Measurements from ENCODE around the gene ERP44. TPM values are rescaled to one million over a fixed set of nuclear protein-coding genes. Genes with fewer than 3 reads are reported as not detected.

ERP44 gene
- total RNA-seq, 5 donors from 2014 or later (not counting 1 experiment from before 2014, with no cell fraction given), result 11.3 to 15.1 (median 12.5) TPM

GRCh38 chr9:100038472-100038871 is 60.3 kb downstream of the ERP44 start:
- Mint-ChIP-seq H3K4me1 (peaks cover 55 to 73% (median 58%) of the 10 kb centered on the region in 3 donors), H3K27me3 (no peaks in the 10 kb centered on the region), H3K9me3 (peaks cover 9 to 30% (median 22%) of the 10 kb centered on the region in 3 donors), H3K36me3 (peaks cover 74% of the 10 kb centered on the region), H3K4me3 (no peak overlapping the region), H3K27ac (no peak overlapping the region)
- Histone ChIP-seq H3K4me3 (ENCODE audit: control insufficient read depth in 1 of 2, extremely low read depth in 1 of 2, low read length in 1 of 2) (no peak overlapping the region), H3K36me3 (ENCODE audit: control insufficient read depth in 2 of 2, extremely low read depth in 1 of 2, insufficient read depth in 1 of 2, low read length in 1 of 2) (peaks cover 6 to 7% of the 10 kb centered on the region in 2 donors), H3K9me3 (peaks cover 4% of the 10 kb centered on the region), H3K27ac (ENCODE audit: low read length) (no peak overlapping the region), H3K27me3 (replicated peaks in 1 of 2; ENCODE audit: control insufficient read depth in 2 of 2, extremely low read depth in 1 of 2, insufficient read depth in 2 of 2, low read length in 1 of 2) (no peaks in the 10 kb centered on the region), H3K4me1 (ENCODE audit: control insufficient read depth in 1 of 2, extremely low read depth in 1 of 2, insufficient read depth in 2 of 2, low read length in 2 of 2) (peaks cover 0 to 2% of the 10 kb centered on the region in 2 experiments)
- ChIA-PET CTCF (no interaction called here), POLR2A (no interaction called here)
- DNase-seq (no peak), ATAC-seq (replicated peaks in 1 of 4) (no peak)
- no CpG with 5 or more reads among the region's 1 CpG for WGBS (ENCODE audit: insufficient coverage)

GRCh38 chr9:100033877-100034551 is 64.8 kb downstream of the ERP44 start:
- Histone ChIP-seq H3K27me3 (replicated peaks in 1 of 2; ENCODE audit: control insufficient read depth in 2 of 2, extremely low read depth in 1 of 2, insufficient read depth in 2 of 2, low read length in 1 of 2) (no peaks in the 10 kb centered on the region), H3K9me3 (peaks cover 4% of the 10 kb centered on the region), H3K36me3 (ENCODE audit: control insufficient read depth in 2 of 2, extremely low read depth in 1 of 2, insufficient read depth in 1 of 2, low read length in 1 of 2) (peaks cover 0 to 9% of the 10 kb centered on the region in 2 donors), H3K27ac (ENCODE audit: low read length) (no peak overlapping the region), H3K4me1 (ENCODE audit: control insufficient read depth in 1 of 2, extremely low read depth in 1 of 2, insufficient read depth in 2 of 2, low read length in 2 of 2) (peaks cover 0 to 2% of the 10 kb centered on the region in 2 experiments), H3K4me3 (ENCODE audit: control insufficient read depth in 1 of 2, extremely low read depth in 1 of 2, low read length in 1 of 2) (no peak overlapping the region)
- no CpG with 5 or more reads among the region's 3 CpGs for WGBS (ENCODE audit: insufficient coverage)
- ChIA-PET CTCF (no interaction called here), POLR2A (no interaction called here)
- H3K27me3 Mint-ChIP-seq, result no peaks in the 10 kb centered on the region
- peaks cover 39 to 58% (median 39%) of the 10 kb centered on the region in 3 donors for H3K4me1 Mint-ChIP-seq
- ATAC-seq (replicated peaks in 1 of 4), result no peak
- H3K27ac Mint-ChIP-seq, result no peak overlapping the region
- peaks cover 4 to 10% (median 8%) of the 10 kb centered on the region in 3 donors for H3K9me3 Mint-ChIP-seq
- DNase-seq, result no peak
- H3K36me3 Mint-ChIP-seq, result peaks cover 49% of the 10 kb centered on the region
- no peak overlapping the region for H3K4me3 Mint-ChIP-seq

GRCh38 chr9:100030548-100030947 is 68.3 kb downstream of the ERP44 start:
- H3K36me3 Mint-ChIP-seq, result peaks cover 31% of the 10 kb centered on the region
- POLR2A ChIA-PET, result no interaction called here
- H3K27ac Mint-ChIP-seq, result peak overlapping the region in 1 of 2 donors; percentile 26
- no CpG with 5 or more reads among the region's 2 CpGs for WGBS (ENCODE audit: insufficient coverage)
- H3K9me3 Mint-ChIP-seq, result peaks cover 0 to 3% (median 0%) of the 10 kb centered on the region in 3 donors
- H3K4me1 ChIP-seq (ENCODE audit: control insufficient read depth in 1 of 2, extremely low read depth in 1 of 2, insufficient read depth in 2 of 2, low read length in 2 of 2), result peaks cover 0 to 2% of the 10 kb centered on the region in 2 experiments
- CTCF ChIA-PET, result no interaction called here
- H3K36me3 ChIP-seq (ENCODE audit: control insufficient read depth in 2 of 2, extremely low read depth in 1 of 2, insufficient read depth in 1 of 2, low read length in 1 of 2), result peaks cover 0 to 11% of the 10 kb centered on the region in 2 donors
- ATAC-seq (replicated peaks in 1 of 4), result no peak
- H3K9me3 ChIP-seq, result no peaks in the 10 kb centered on the region
- H3K4me3 Mint-ChIP-seq, result no peak overlapping the region
- no peak for DNase-seq
- no peak overlapping the region for H3K4me3 ChIP-seq (ENCODE audit: control insufficient read depth in 1 of 2, extremely low read depth in 1 of 2, low read length in 1 of 2)
- peaks cover 18 to 35% (median 19%) of the 10 kb centered on the region in 3 donors for H3K4me1 Mint-ChIP-seq
- no peak overlapping the region for H3K27ac ChIP-seq (ENCODE audit: low read length)
- H3K27me3 Mint-ChIP-seq, result no peaks in the 10 kb centered on the region
- no peaks in the 10 kb centered on the region for H3K27me3 ChIP-seq (replicated peaks in 1 of 2; ENCODE audit: control insufficient read depth in 2 of 2, extremely low read depth in 1 of 2, insufficient read depth in 2 of 2, low read length in 1 of 2)

GRCh38 chr9:100029251-100029650 is 69.5 kb downstream of the ERP44 start:
- H3K27me3 Mint-ChIP-seq, result no peaks in the 10 kb centered on the region
- H3K9me3 Mint-ChIP-seq, result peaks cover 0 to 3% (median 0%) of the 10 kb centered on the region in 3 donors
- H3K4me1 ChIP-seq (ENCODE audit: control insufficient read depth in 1 of 2, extremely low read depth in 1 of 2, insufficient read depth in 2 of 2, low read length in 2 of 2), result peaks cover 0 to under 1% of the 10 kb centered on the region in 2 experiments
- DNase-seq (no peak), ATAC-seq (replicated peaks in 1 of 4) (no peak)
- H3K36me3 ChIP-seq (ENCODE audit: control insufficient read depth in 2 of 2, extremely low read depth in 1 of 2, insufficient read depth in 1 of 2, low read length in 1 of 2), result peaks cover 0 to 11% of the 10 kb centered on the region in 2 donors
- H3K4me3 Mint-ChIP-seq, result no peak overlapping the region
- ChIA-PET CTCF (no interaction called here), POLR2A (no interaction called here)
- no peaks in the 10 kb centered on the region for H3K9me3 ChIP-seq
- H3K27ac Mint-ChIP-seq, result no peak overlapping the region
- H3K36me3 Mint-ChIP-seq, result peaks cover 37% of the 10 kb centered on the region
- no peaks in the 10 kb centered on the region for H3K27me3 ChIP-seq (replicated peaks in 1 of 2; ENCODE audit: control insufficient read depth in 2 of 2, extremely low read depth in 1 of 2, insufficient read depth in 2 of 2, low read length in 1 of 2)
- no peak overlapping the region for H3K4me3 ChIP-seq (ENCODE audit: control insufficient read depth in 1 of 2, extremely low read depth in 1 of 2, low read length in 1 of 2)
- no peak overlapping the region for H3K27ac ChIP-seq (ENCODE audit: low read length)
- no CpG with 5 or more reads among the region's 3 CpGs for WGBS (ENCODE audit: insufficient coverage)
- peaks cover 8 to 23% (median 9%) of the 10 kb centered on the region in 3 donors for H3K4me1 Mint-ChIP-seq

- no peak overlapping the region for H3K27ac Mint-ChIP-seq
- H3K9me3 Mint-ChIP-seq, result no peaks in the 10 kb centered on the region
- Histone ChIP-seq H3K27ac (ENCODE audit: low read length) (no peak overlapping the region), H3K27me3 (replicated peaks in 1 of 2; ENCODE audit: control insufficient read depth in 2 of 2, extremely low read depth in 1 of 2, insufficient read depth in 2 of 2, low read length in 1 of 2) (no peaks in the 10 kb centered on the region), H3K9me3 (no peaks in the 10 kb centered on the region), H3K4me3 (ENCODE audit: control insufficient read depth in 1 of 2, extremely low read depth in 1 of 2, low read length in 1 of 2) (no peak overlapping the region), H3K4me1 (ENCODE audit: control insufficient read depth in 1 of 2, extremely low read depth in 1 of 2, insufficient read depth in 2 of 2, low read length in 2 of 2) (no peaks in the 10 kb centered on the region), H3K36me3 (ENCODE audit: control insufficient read depth in 2 of 2, extremely low read depth in 1 of 2, insufficient read depth in 1 of 2, low read length in 1 of 2) (peaks cover 0 to 4% of the 10 kb centered on the region in 2 donors)
- ATAC-seq (replicated peaks in 1 of 4), result peak; percentile 81 to 85 (median 82)
- WGBS (ENCODE audit: insufficient coverage), result no CpG with 5 or more reads among the region's 2 CpGs
- CTCF ChIA-PET, result interaction anchor here (1.0 to 2.0 kb wide), 4 partner anchors 11 to 296 kb away, joined by 3 to 13 read pairs (median 3); no protein-coding TSS in a partner anchor
- DNase-seq, result peak; percentile 11 to 74 (median 52)
- H3K4me1 Mint-ChIP-seq, result peaks cover 3 to 15% (median 6%) of the 10 kb centered on the region in 3 donors
- no peaks in the 10 kb centered on the region for H3K27me3 Mint-ChIP-seq
- H3K36me3 Mint-ChIP-seq, result peaks cover 33% of the 10 kb centered on the region
- no peak overlapping the region for H3K4me3 Mint-ChIP-seq
- POLR2A ChIA-PET, result no interaction called here
Measured at GRCh38 chr9:100028201-100028784, 70.5 kb downstream of the ERP44 start.

GRCh38 chr9:100027543-100027942 is 71.3 kb downstream of the ERP44 start:
- POLR2A ChIA-PET, result interaction anchor here in 1 of 2 donors (0.6 kb wide), 1 partner anchor 804 kb away, joined by 4 read pairs; no protein-coding TSS in a partner anchor
- Histone ChIP-seq H3K9me3 (no peaks in the 10 kb centered on the region), H3K27ac (ENCODE audit: low read length) (no peak overlapping the region), H3K4me3 (ENCODE audit: control insufficient read depth in 1 of 2, extremely low read depth in 1 of 2, low read length in 1 of 2) (no peak overlapping the region), H3K36me3 (ENCODE audit: control insufficient read depth in 2 of 2, extremely low read depth in 1 of 2, insufficient read depth in 1 of 2, low read length in 1 of 2) (peaks cover 0 to 2% of the 10 kb centered on the region in 2 donors), H3K27me3 (replicated peaks in 1 of 2; ENCODE audit: control insufficient read depth in 2 of 2, extremely low read depth in 1 of 2, insufficient read depth in 2 of 2, low read length in 1 of 2) (no peaks in the 10 kb centered on the region), H3K4me1 (ENCODE audit: control insufficient read depth in 1 of 2, extremely low read depth in 1 of 2, insufficient read depth in 2 of 2, low read length in 2 of 2) (no peaks in the 10 kb centered on the region)
- Mint-ChIP-seq H3K9me3 (no peaks in the 10 kb centered on the region), H3K4me3 (no peak overlapping the region), H3K27ac (no peak overlapping the region), H3K27me3 (no peaks in the 10 kb centered on the region), H3K4me1 (peaks cover 3 to 15% (median 6%) of the 10 kb centered on the region in 3 donors), H3K36me3 (peaks cover 32% of the 10 kb centered on the region)
- no peak for DNase-seq
- CTCF ChIA-PET, result interaction anchor here (0.5 to 2.0 kb wide), 7 partner anchors 11 to 1770 kb away, joined by 3 to 13 read pairs (median 4); no protein-coding TSS in a partner anchor
- WGBS (ENCODE audit: insufficient coverage), result 90% methylated on average over 2 of the region's 2 CpGs
- ATAC-seq (replicated peaks in 1 of 4), result no peak

Measured in T-cell (primary cell).